ENCODE data around the gene ARVCF. TPM values are rescaled to one million over a fixed set of nuclear protein-coding genes. Genes with fewer than 3 reads are reported as not detected.

Gene ARVCF
- 10 to 100 TPM; 27.0 to 35.2 (median 29.6) TPM for polyA plus RNA-seq (ENCODE audit: insufficient read length in 3 of 3)
- long read RNA-seq, donor 1, result 0 reads
- long read RNA-seq, donor 2, partial matches to known transcripts, result 0 of 1 reads
- long read RNA-seq, donor 2, other reads (novel, unspliced or antisense), result 0 of 1 reads
- long read RNA-seq, donor 3, partial matches to known transcripts, result 0 of 1 reads
- long read RNA-seq, donor 3, other reads (novel, unspliced or antisense), result 0 of 1 reads
- long read RNA-seq, donor 4, partial matches to known transcripts, result 28 of 28 reads
- long read RNA-seq, donor 4, other reads (novel, unspliced or antisense), result 0 of 28 reads
- long read RNA-seq, donor 5, result 0 reads
- long read RNA-seq, donor 6, partial matches to known transcripts, result 0 of 2 reads
- long read RNA-seq, donor 6, other reads (novel, unspliced or antisense), result 0 of 2 reads
- long read RNA-seq, donor 7, partial matches to known transcripts, result 0 of 1 reads
- long read RNA-seq, donor 7, other reads (novel, unspliced or antisense), result 0 of 1 reads
- long read RNA-seq, donor 8, result 0 reads
- long read RNA-seq, donor 9, result 0 reads
- long read RNA-seq, donor 10, partial matches to known transcripts, result 0 of 1 reads
- long read RNA-seq, donor 10, other reads (novel, unspliced or antisense), result 0 of 1 reads
- long read RNA-seq, donor 11, result 0 reads
- long read RNA-seq, donor 12, partial matches to known transcripts, result 26 of 27 reads
- long read RNA-seq, donor 12, other reads (novel, unspliced or antisense), result 0 of 27 reads
- long read RNA-seq, donor 13, partial matches to known transcripts, result 0 of 1 reads
- long read RNA-seq, donor 13, other reads (novel, unspliced or antisense), result 0 of 1 reads
- long read RNA-seq, donor 14, result 0 reads
- long read RNA-seq, donor 15, partial matches to known transcripts, result 0 of 1 reads
- long read RNA-seq, donor 15, other reads (novel, unspliced or antisense), result 0 of 1 reads
- long read RNA-seq, donor 16, result 0 reads

- DNase-seq, result peak; percentile 85
Observed at GRCh38 chr22:20016734-20017621, at the start of gene ARVCF. Gene ARVCF, minus strand, starts transcription at chr22:20016823. Its CDS starts 26,029 bp downstream, at chr22:19990794.

- DNase-seq, result no peak
Observed at GRCh38 chr22:20065896-20066616, 49.4 kb upstream of the ARVCF start.

- DNase-seq, result no peak
Observed at GRCh38 chr22:20064545-20065262, 48.1 kb upstream of the ARVCF start.

GRCh38 chr22:20064140-20064480 lies 47.5 kb upstream of the ARVCF start:
- DNase-seq, result no peak

- DNase-seq, result peak; percentile 24
Observed at GRCh38 chr22:20063271-20064139, 46.9 kb upstream of the ARVCF start.

GRCh38 chr22:20062766-20063083 lies 46.1 kb upstream of the ARVCF start:
- no peak for DNase-seq

GRCh38 chr22:20062043-20062765 lies 45.6 kb upstream of the ARVCF start:
- no peak for DNase-seq

- no peak for DNase-seq
Observed at GRCh38 chr22:20061481-20061861, 44.8 kb upstream of the ARVCF start.

GRCh38 chr22:20060700-20061480 lies 44.3 kb upstream of the ARVCF start:
- no peak for DNase-seq

GRCh38 chr22:20058989-20059770 lies 42.6 kb upstream of the ARVCF start:
- no peak for DNase-seq

- DNase-seq, result no peak
Observed at GRCh38 chr22:20057596-20058268, 41.1 kb upstream of the ARVCF start.

- no peak for DNase-seq
Observed at GRCh38 chr22:20056696-20057386, 40.2 kb upstream of the ARVCF start.

GRCh38 chr22:20056161-20056560 lies 39.5 kb upstream of the ARVCF start:
- no peak for DNase-seq

- no peak for DNase-seq
Observed at GRCh38 chr22:20055654-20056053, 39.0 kb upstream of the ARVCF start.

GRCh38 chr22:20055144-20055543 lies 38.5 kb upstream of the ARVCF start:
- no peak for DNase-seq

GRCh38 chr22:20054485-20054884 lies 37.9 kb upstream of the ARVCF start:
- DNase-seq, result no peak
